Measurements from ENCODE around the gene HIVEP1. TPM values are rescaled to one million over a fixed set of nuclear protein-coding genes. Genes with fewer than 3 reads are reported as not detected.

Gene HIVEP1
- polyA plus RNA-seq, 10 donors = 15.2 to 30.1 (median 22.0) TPM

GRCh38 chr6:12014873-12015149 lies 2.7 kb downstream of the HIVEP1 start:
- no peak for DNase-seq

- no peak for DNase-seq
Observed at GRCh38 chr6:12017263-12017662, 5.2 kb downstream of the HIVEP1 start.

- DNase-seq = no peak
Observed at GRCh38 chr6:12017876-12018401, 5.8 kb downstream of the HIVEP1 start.

GRCh38 chr6:12020187-12020791 lies 8.2 kb downstream of the HIVEP1 start:
- no peak for DNase-seq

- no peak for DNase-seq
Observed at GRCh38 chr6:12022481-12022880, 10.4 kb downstream of the HIVEP1 start.

GRCh38 chr6:12022953-12023388 lies 10.9 kb downstream of the HIVEP1 start:
- no peak for DNase-seq

- no peak for DNase-seq
Observed at GRCh38 chr6:12024216-12024615, 12.1 kb downstream of the HIVEP1 start.

- DNase-seq = no peak
Observed at GRCh38 chr6:12024699-12025434, 12.8 kb downstream of the HIVEP1 start.

GRCh38 chr6:12026120-12026519 lies 14.0 kb downstream of the HIVEP1 start:
- no peak for DNase-seq

GRCh38 chr6:12026833-12027232 lies 14.7 kb downstream of the HIVEP1 start:
- DNase-seq = no peak

- no peak for DNase-seq
Observed at GRCh38 chr6:12028213-12028612, 16.1 kb downstream of the HIVEP1 start.

- no peak for DNase-seq
Observed at GRCh38 chr6:12029979-12030737, 18.0 kb downstream of the HIVEP1 start.

GRCh38 chr6:12030993-12031550 lies 19.0 kb downstream of the HIVEP1 start:
- DNase-seq = no peak

GRCh38 chr6:12032783-12033573 lies 20.9 kb downstream of the HIVEP1 start:
- no peak for DNase-seq

- DNase-seq = no peak
Observed at GRCh38 chr6:12033770-12034169, 21.7 kb downstream of the HIVEP1 start.

GRCh38 chr6:12034349-12034748 lies 22.2 kb downstream of the HIVEP1 start:
- no peak for DNase-seq

- no peak for DNase-seq
Observed at GRCh38 chr6:12034837-12035236, 22.7 kb downstream of the HIVEP1 start.

GRCh38 chr6:12036766-12037165 lies 24.7 kb downstream of the HIVEP1 start:
- DNase-seq = no peak

- no peak for DNase-seq
Observed at GRCh38 chr6:12037798-12038197, 25.7 kb downstream of the HIVEP1 start.

- no peak for DNase-seq
Observed at GRCh38 chr6:12039540-12040459, 27.7 kb downstream of the HIVEP1 start.

- DNase-seq = no peak
Observed at GRCh38 chr6:12047304-12047703, 35.2 kb downstream of the HIVEP1 start.
